ENCODE measurements around the gene AFAP1L1. TPM values are rescaled to one million over a fixed set of nuclear protein-coding genes. Genes with fewer than 3 reads are reported as not detected.

Gene AFAP1L1
- total RNA-seq, 1 donor = 1.1 TPM

DNA sequence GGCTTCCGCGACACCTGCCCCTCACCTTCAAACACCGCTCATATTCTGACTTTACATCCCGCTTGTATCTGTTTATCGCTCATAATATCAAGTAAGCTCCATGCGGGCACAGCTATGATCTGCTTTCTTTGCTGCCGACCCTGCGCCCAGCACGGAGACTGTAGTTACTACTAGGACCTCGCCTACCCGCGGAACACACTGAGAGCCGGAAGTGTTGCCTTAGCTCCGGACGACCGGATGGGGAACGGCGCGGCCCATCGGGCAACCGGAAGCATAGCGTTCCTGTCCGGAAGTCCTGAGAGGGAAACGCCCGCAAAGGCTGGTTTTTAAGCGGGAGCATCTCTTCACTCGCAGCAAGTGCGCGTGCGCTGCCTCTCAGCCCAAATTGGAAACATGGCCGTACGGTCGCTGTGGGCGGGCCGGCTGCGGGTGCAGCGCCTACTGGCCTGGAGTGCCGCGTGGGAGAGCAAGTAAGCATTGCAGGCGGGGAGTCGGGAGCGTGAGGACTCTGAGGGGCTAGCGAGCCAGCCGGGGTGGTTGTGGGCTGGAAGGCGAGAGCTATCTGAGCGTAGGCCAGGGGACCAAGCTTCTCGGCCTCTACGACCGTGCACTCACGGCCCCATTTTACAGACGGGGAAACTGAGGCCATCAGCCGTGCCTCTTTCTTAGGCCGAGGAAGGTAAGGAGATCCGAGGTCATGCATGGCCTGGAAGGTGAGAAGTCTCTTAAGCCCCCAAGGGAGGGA lies 73.7 kb downstream of the AFAP1L1 start, which contains the start of gene GRPEL2:
GRPEL2 (plus strand) TSS at position 353 of the 745 bp plus-strand sequence; CDS start at position 394, 41 bp downstream.
- TF ChIP-seq, protein P1, sequence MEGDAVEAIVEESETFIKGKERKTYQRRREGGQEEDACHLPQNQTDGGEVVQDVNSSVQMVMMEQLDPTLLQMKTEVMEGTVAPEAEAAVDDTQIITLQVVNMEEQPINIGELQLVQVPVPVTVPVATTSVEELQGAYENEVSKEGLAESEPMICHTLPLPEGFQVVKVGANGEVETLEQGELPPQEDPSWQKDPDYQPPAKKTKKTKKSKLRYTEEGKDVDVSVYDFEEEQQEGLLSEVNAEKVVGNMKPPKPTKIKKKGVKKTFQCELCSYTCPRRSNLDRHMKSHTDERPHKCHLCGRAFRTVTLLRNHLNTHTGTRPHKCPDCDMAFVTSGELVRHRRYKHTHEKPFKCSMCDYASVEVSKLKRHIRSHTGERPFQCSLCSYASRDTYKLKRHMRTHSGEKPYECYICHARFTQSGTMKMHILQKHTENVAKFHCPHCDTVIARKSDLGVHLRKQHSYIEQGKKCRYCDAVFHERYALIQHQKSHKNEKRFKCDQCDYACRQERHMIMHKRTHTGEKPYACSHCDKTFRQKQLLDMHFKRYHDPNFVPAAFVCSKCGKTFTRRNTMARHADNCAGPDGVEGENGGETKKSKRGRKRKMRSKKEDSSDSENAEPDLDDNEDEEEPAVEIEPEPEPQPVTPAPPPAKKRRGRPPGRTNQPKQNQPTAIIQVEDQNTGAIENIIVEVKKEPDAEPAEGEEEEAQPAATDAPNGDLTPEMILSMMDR (IDR thresholded peaks at IDR 0.05; ENCODE audit: extremely low read depth, low read depth, low read length) = no peak
- peak; percentile 95 for DNase-seq (ENCODE audit: insufficient read length, low spot score, missing footprints)
- Histone ChIP-seq H3K79me2 (ENCODE audit: insufficient read depth, low read length) (peaks cover 39% of the 10 kb centered on the region), H3K36me3 (ENCODE audit: insufficient read depth, low read length) (peaks cover 28% of the 10 kb centered on the region), H4K20me1 (ENCODE audit: insufficient read depth, low read length) (no peaks in the 10 kb centered on the region), H2AFZ (ENCODE audit: low read length) (peak within 1 kb of the TSS; percentile 90), H3K9me3 (ENCODE audit: low read depth, low read length) (no peaks in the 10 kb centered on the region), H3K27ac (ENCODE audit: low read depth, low read length) (peak within 1 kb of the TSS; percentile 84), H3K4me3 (ENCODE audit: insufficient read depth, low read length) (peak within 1 kb of the TSS; percentile 83), H3K27me3 (ENCODE audit: insufficient read depth, low read length) (no peaks in the 10 kb centered on the region), H3K4me2 (ENCODE audit: insufficient read depth, low read length) (peak within 1 kb of the TSS; percentile 92), H3K4me1 (ENCODE audit: insufficient read depth, low read length) (peaks cover 13% of the 10 kb centered on the region)

DNA sequence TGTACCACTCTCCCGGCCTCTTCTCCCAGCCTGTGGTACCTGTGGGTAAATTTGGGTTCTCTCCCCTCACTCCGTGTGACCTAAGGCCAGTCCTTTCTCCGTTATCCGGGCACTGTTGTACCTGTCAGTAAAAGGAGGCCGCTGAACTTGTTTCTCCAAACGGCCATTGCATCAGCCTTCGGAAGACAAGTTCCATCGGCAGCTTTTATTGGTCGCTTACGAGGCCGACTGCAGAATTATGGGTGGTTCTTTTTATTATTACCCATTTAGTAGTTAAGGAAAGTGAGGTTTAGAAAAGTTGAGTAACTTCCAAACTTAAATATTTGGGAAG lies 74.2 kb downstream of the AFAP1L1 start:
- peaks cover 13% of the 10 kb centered on the region for H3K4me1 ChIP-seq (ENCODE audit: insufficient read depth, low read length)
- no peak for DNase-seq (ENCODE audit: insufficient read length, low spot score, missing footprints)
- no peaks in the 10 kb centered on the region for H3K27me3 ChIP-seq (ENCODE audit: insufficient read depth, low read length)
- H3K27ac ChIP-seq (ENCODE audit: low read depth, low read length) = peak overlapping the region; percentile 84
- peak overlapping the region; percentile 92 for H3K4me2 ChIP-seq (ENCODE audit: insufficient read depth, low read length)
- H2AFZ ChIP-seq (ENCODE audit: low read length) = peak overlapping the region; percentile 89
- H3K36me3 ChIP-seq (ENCODE audit: insufficient read depth, low read length) = peaks cover 33% of the 10 kb centered on the region
- H3K4me3 ChIP-seq (ENCODE audit: insufficient read depth, low read length) = peak overlapping the region; percentile 83
- H3K79me2 ChIP-seq (ENCODE audit: insufficient read depth, low read length) = peaks cover 43% of the 10 kb centered on the region
- TF ChIP-seq, protein P1 (IDR thresholded peaks at IDR 0.05; ENCODE audit: extremely low read depth, low read depth, low read length) = no peak
- no peaks in the 10 kb centered on the region for H3K9me3 ChIP-seq (ENCODE audit: low read depth, low read length)
- H4K20me1 ChIP-seq (ENCODE audit: insufficient read depth, low read length) = no peaks in the 10 kb centered on the region

DNA sequence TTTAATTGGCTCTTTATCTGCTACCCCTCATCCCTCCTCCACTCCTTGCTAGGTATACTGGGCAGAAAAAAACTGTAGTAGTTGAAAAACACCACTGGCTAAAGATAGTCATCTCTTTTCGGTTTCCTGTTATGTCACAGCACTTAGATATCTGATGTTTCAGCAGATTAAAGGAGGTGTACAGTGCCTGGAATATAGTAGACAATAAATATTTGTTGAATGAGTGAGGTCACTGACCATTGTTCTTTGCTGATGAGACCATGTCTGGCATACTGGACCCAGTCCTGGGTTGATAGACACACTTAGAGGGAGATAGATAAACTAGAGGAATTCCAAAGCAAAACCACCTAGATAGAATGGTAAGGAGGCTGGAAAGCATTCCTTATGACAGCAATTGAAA lies 76.9 kb downstream of the AFAP1L1 start:
- Histone ChIP-seq H2AFZ (ENCODE audit: low read length) (no peak overlapping the region), H3K4me2 (ENCODE audit: insufficient read depth, low read length) (no peak overlapping the region), H3K27ac (ENCODE audit: low read depth, low read length) (no peak overlapping the region), H3K27me3 (ENCODE audit: insufficient read depth, low read length) (no peaks in the 10 kb centered on the region), H3K9me3 (ENCODE audit: low read depth, low read length) (no peaks in the 10 kb centered on the region), H3K4me1 (ENCODE audit: insufficient read depth, low read length) (peaks cover 13% of the 10 kb centered on the region), H3K4me3 (ENCODE audit: insufficient read depth, low read length) (no peak overlapping the region), H4K20me1 (ENCODE audit: insufficient read depth, low read length) (no peaks in the 10 kb centered on the region), H3K36me3 (ENCODE audit: insufficient read depth, low read length) (peaks cover 56% of the 10 kb centered on the region), H3K79me2 (ENCODE audit: insufficient read depth, low read length) (peaks cover 47% of the 10 kb centered on the region)
- TF ChIP-seq, protein P1 (IDR thresholded peaks at IDR 0.05; ENCODE audit: extremely low read depth, low read depth, low read length) = no peak
- DNase-seq (ENCODE audit: insufficient read length, low spot score, missing footprints) = no peak

DNA sequence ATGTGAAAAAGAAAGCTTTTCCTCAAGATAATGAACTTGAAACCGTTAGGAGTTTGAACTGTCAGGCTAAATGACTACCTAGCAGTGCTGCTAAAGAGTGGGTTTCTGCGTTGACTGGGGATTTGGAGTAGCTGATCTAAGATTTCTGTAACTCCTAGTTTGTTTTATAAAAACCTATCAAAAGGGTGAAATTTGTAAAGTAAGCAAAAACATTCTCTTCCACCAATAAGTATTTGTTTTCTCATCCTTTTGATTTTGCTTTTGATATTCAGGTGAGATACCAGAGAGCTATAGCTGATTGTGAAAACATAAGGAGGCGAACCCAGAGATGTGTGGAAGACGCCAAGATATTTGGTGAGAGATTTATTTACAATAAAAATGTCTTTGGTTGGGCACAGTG lies 77.7 kb downstream of the AFAP1L1 start:
- Histone ChIP-seq H3K27me3 (ENCODE audit: insufficient read depth, low read length) (no peaks in the 10 kb centered on the region), H3K36me3 (ENCODE audit: insufficient read depth, low read length) (peaks cover 57% of the 10 kb centered on the region), H3K4me3 (ENCODE audit: insufficient read depth, low read length) (no peak overlapping the region), H4K20me1 (ENCODE audit: insufficient read depth, low read length) (no peaks in the 10 kb centered on the region), H2AFZ (ENCODE audit: low read length) (no peak overlapping the region), H3K9me3 (ENCODE audit: low read depth, low read length) (no peaks in the 10 kb centered on the region), H3K27ac (ENCODE audit: low read depth, low read length) (no peak overlapping the region), H3K4me2 (ENCODE audit: insufficient read depth, low read length) (no peak overlapping the region), H3K79me2 (ENCODE audit: insufficient read depth, low read length) (peaks cover 47% of the 10 kb centered on the region), H3K4me1 (ENCODE audit: insufficient read depth, low read length) (peaks cover 9% of the 10 kb centered on the region)
- no peak for DNase-seq (ENCODE audit: insufficient read length, low spot score, missing footprints)
- TF ChIP-seq, protein P1 (IDR thresholded peaks at IDR 0.05; ENCODE audit: extremely low read depth, low read depth, low read length) = no peak
